ENCODE results near the gene TMEM82.

- TF ChIP-seq CTCF (IDR thresholded peaks at IDR 0.05): no peak
- no peak for TF ChIP-seq POLR2A (IDR thresholded peaks at IDR 0.05)
- TF ChIP-seq EP300 (IDR thresholded peaks at IDR 0.05): no peak
These were observed 14.9 kb upstream of the TMEM82 start for GRCh38 chr1:15727424-15727823.

All from stomach (tissue), 4 donors.